LoVo (cell line): ENCODE data around the gene EXD1.
A peak's percentile ranks its signal among the peaks of the same experiment; 100 is the strongest.
"Not testable (repeated sequence)": the region's sequence is repeated elsewhere in the genome, so short reads cannot be mapped to it uniquely, and the experiment has no call there.

Experiments
- DNase-seq: peaks from one replicate; pipeline ENCODE4 v3.0.0-alpha.2; 2016; ENCODE audit warnings: low spot score

The EXD1 gene, protein sequence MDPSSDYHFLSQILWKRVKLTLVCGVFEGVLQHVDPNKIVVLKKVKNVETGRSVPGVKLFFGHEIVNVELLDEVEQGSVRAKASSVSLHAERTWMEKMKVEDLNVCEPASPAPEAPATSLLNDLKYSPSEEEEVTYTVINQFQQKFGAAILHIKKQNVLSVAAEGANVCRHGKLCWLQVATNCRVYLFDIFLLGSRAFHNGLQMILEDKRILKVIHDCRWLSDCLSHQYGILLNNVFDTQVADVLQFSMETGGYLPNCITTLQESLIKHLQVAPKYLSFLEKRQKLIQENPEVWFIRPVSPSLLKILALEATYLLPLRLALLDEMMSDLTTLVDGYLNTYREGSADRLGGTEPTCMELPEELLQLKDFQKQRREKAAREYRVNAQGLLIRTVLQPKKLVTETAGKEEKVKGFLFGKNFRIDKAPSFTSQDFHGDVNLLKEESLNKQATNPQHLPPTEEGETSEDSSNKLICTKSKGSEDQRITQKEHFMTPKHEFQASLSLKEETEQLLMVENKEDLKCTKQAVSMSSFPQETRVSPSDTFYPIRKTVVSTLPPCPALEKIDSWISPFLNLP

DNA sequence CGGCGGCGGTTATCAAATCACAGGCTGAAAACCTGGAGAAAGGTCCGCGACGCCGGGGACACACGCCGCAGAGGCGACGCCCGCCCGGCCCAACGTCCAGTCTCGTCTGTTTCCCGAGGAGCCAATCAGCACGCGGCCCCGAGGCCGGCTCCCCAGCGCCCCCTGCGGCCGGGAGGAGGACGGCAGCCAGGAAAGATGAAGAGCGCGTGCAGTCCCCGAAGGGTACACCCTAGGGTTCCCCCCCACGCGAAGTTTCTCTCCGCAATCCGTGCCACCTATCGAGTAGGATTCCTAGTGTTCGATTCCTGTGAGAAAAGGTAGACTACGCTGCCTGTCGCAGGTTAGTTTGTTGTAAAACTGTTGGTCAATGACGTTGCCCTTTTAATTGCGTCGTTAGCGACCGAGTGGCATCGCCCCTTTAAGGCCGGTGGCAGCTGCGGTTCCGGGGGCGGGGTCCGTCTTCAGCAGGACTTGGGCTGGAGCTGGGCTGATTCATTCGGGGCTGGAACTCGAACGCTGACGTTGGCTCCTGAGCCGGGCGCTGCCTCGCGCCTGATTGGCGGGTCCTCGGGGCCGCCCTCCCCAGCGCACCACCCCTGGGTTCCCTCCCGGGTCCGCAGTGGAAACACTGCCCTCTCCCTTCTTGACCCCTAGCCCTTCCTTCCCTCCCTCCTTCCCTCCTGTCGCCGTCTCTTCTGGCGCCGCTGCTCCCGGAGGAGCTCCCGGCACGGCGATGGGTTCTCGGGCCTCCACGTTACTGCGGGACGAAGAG, at the start of gene EXD1, which contains the start of gene CHP1:
Gene EXD1 (minus strand): TSS at position 108 of the 772 bp plus-strand sequence. CDS start 4,182 bp downstream, outside the sequence.
Gene CHP1 (plus strand): TSS at position 619 of the 772 bp plus-strand sequence. CDS start 115 bp downstream, at position 734.
- DNase-seq = peak; percentile 99

DNA sequence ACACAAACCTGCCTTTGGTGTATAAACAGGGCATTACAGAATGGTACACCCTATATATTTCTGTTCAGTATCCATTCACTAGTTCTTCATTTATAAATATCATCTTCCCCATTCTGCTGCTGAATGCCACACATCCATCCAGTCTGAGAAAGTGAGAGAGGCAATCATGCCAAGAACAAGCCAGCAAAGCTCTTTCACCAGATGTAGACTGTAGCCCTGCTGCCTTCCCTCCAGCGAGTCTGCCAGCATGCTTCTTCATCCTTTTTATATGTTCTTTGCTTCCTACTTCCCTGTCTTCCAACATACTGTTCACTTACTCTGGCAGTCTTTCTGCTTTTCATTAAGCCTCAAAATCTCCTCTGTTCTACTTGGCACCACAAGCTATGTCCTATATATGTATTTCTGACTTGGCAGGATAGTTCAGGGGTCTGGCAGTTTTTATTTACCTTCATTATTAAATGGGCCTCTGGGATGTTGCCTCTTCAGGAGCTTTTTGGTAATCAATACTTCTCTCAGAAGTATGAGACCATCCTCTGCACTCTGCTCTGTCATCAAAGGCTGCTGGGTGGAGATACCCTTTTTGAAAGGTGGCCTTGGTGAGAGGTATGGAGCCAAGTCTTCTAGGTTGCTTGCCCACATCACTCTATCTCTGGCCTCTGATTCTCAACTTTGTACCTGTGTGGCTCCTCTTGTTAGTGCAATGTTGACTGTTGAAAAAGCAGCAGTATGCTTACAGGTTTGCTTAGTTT, 49.2 kb upstream of the EXD1 start:
- no peak for DNase-seq

DNA sequence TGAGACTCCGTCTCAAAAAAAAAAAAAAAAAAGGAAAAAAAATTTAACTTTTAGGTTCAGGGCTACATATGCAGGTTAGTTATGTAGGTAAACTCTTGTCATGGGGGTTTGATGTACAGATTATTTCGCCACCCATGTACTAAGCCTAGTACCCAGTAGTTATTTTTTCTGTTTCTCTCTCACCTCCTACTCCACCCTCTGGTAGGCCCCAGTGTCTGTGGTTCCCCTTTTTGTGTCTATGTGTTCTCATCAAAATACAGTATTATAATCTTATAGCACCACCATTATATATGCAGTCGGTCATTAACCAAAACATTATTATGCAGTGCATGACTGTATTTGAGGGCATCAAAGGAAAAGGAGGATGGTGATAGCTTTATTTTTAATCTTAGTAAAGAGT, 47.8 kb upstream of the EXD1 start:
- no peak for DNase-seq

DNA sequence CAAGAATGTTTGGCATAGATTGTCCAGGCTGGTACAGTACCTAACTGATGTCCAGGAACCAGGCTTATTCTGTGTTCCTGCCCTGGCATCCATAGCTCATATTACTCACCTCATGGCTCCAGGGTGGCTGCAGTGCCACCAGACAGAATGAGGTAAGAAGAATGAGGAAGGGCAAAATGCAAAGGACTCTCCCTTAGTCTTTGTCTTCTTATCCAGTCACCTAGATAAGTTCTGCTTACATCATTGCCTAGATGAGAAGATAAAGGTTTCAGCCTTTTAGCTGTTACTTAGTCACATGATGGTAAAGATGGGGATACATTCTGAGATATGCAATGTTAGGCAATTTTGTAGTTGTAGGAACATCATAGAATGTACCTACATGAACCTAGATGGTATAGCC, 46.3 kb upstream of the EXD1 start:
- no peak for DNase-seq

DNA sequence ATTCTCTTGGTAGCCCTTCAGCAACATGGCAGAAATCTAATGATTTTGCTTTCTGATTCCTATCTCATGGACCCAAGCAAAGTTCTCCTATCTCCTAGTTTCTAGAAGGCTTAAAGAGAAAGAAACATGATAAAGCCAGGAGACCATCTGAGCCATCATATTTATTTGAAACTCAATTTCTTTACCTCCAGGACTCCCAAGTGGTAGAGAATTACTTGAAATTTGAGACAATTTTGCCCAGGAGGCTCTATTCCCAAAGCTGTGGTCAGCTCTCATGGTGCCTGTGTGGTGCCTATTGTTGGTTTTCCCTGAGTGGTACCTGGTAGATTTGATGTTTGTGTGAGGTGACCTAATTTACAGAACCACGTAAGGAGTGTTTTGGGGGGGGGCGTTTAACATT, 39.3 kb upstream of the EXD1 start:
- DNase-seq = no peak

DNA sequence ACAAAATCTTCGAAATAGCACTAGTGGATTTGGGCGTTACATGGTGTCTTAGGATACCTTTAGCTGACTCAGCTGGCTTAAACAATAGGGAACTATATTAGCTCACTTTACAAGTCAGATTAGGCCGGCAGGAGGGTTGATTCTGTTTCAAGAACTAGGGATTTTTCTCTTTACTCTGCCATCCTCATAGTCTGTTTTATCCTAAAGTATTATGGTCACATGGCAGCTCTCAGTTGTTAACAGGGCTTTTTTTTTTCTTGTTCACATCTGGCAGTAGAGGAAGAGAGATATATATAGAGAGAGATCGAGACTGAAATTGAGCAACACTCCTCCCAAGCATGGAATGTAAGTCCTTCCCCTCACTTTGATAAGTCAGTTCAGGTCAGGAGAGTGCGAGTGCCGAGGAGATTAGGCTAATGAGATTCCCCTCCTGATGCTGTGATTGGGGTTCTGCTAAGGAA, 33.4 kb upstream of the EXD1 start:
- no peak for DNase-seq

DNA sequence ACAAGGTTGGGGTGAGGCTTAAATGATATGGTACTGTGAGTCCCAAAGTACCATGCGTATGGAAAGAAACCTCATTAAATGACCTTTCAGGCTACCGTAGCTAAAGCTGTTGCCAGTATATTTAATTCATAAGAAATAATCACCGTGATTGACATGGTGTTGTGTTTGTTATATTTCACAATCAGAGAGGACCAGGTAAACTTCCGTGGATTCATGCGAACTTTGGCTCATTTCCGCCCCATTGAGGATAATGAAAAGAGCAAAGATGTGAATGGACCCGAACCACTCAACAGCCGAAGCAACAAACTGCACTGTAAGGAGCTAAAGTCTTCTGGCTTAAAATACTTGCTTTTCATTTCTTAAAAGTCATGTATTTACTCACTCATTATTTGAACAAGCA, 32.0 kb upstream of the EXD1 start:
- DNase-seq = no peak

DNA sequence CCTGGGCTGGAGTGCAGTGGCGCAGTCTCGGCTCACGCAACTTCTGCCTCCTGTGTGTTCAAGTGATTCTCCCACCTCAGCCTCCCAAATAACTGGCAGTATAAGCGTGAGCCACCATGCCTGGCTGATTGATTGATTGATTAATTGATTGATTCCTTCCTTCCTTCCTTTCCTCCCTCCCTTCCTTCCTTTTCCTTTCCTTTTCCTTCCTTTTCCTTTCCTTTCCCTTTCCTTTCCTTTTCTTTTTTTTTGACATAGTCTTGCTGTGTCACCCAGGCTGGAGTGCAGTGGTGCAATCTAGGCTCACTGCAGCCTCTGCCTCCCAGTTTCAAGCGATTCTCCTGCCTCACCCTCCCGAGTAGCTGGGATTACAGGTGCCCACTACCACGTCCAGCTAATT, 30.4 kb upstream of the EXD1 start:
- DNase-seq = not testable (repeated sequence)

DNA sequence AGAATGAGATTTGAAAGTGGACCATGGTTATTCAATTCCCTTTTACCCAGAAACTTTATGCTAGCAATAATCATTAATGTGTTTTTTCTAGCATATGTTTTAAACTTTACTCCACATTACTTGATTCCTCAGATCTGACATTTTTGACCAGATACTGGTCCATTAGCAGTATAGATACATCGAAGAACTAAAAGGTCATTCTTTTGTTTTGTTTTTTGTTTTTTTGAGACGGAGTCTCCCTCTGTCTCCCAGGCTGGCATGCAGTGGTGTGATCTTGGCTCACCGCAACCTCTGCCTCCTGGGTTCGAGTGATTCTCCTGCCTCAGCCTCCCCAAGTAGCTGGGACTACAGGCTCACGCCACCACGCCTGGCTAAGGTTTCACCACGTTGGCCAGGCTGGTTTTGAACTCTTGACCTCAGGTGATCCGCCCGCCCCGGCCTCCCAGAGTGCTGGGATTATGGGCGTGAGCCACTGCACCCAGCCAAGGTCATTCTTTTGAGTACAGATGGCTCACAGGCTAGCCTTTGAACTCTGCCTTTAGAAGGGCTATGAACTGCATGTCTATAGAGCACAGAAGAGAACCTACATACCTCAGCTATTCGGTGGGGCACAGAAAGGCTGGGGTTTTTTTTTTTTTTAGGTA, 29.1 kb upstream of the EXD1 start:
- no peak for DNase-seq

DNA sequence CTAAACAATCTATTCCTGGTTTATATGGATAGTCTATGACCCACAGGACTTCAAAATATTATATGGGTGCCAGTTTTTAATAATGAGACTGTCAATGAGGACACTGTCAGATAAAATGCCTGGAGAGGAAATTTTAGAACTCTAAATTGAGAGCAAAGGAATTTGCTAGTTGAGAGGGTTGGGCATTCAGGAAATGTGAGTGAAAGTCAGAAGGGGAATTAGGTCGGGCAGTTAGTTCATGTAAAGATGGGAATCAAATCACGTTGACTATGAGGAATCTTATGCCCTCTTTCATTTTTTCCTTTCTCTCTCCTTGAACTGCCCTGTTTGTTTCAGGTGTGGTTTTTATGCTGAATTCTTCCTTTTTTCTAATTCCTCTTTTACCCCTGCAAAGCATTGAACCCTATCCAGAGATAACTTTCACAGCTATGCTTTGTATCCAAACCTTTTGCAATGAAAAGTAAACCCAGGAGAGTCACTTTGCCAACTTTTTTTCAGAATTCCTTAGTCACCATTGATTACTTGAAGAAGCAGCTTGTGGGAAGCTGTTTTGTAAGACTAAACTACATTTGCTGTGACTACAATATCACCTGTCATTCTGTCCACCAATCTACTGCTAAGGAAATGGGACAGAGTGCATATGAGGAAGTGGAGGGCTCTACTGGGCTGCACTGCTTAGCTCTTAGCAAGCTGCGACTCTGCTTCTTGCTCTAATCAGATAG, 28.4 kb upstream of the EXD1 start:
- DNase-seq = peak; percentile 26

DNA sequence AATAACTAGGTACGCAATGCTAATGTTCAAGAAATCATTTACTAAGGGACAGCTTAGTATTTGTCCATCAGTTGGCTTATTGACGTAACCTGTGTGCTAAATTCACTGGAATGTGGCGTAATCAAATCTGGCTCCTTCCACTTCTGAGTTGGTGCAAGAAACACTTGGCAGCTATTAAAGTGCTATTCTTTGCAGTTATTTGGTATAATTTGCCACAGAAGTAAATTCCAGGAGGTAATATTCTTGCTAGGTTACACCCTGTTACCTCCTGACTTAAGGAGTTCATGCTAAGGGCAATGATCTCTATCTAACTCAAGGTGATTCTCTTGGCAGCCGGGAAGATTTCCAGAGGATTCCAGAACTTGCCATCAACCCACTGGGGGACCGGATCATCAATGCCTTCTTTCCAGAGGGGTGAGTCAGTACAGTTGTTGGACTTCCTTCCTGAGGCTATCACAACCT, 26.1 kb upstream of the EXD1 start:
- DNase-seq = no peak

DNA sequence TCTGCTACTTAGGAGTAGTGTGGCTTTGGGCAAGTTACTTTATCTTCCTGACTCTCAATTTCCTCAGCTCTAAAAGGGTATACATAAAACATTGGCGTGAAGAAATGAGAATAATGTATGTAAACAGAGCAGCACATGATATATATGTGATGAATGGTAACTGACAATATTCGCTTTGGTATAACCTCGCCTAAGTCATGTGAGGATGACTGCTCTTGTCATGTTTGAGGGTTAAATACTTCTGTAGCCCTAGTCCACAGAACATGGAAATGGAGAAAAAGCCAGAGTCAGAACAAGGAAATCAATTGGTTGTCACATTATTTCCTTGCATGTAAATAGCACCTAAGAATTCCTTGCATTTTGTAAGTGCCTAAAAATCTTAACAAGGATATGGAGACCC, 25.5 kb upstream of the EXD1 start:
- no peak for DNase-seq

DNA sequence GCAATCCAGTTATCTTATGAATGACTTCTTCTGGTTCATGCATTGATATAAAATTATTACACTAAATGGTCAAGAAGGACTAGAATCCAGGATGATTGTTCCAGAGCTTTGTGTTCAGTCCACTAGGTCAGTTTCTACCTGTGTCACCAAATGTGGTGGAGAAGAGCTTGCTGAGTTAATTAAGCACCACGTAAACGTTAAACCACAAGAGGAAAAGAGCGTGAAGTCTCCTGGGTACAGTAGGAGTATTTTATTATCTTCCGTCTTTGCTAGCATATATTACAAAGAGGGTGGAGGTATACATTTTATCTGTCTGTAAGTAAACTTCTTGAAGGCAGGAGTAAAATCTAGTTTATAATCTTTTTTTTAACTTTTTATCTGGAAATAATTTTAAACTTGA, 24.0 kb upstream of the EXD1 start:
- no peak for DNase-seq

DNA sequence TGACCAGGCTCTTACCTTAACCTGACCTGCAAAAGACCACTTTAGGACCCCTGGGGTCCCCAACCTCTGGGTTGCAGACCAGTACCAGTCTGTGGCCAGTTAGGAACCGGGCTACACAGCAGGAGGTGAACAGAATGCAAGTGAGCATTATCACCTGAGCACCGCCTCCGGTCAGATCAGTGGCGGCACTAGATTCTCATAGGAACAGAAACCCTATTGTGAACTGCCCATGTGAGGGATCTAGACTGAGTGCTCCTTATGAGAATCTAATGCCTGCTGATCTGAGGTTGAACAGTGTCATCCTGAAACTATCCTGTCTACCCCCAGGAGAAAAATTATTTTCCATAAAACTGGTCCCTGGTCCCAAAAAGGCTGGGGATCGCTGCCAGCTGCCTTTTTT, 20.9 kb upstream of the EXD1 start:
- DNase-seq = no peak

DNA sequence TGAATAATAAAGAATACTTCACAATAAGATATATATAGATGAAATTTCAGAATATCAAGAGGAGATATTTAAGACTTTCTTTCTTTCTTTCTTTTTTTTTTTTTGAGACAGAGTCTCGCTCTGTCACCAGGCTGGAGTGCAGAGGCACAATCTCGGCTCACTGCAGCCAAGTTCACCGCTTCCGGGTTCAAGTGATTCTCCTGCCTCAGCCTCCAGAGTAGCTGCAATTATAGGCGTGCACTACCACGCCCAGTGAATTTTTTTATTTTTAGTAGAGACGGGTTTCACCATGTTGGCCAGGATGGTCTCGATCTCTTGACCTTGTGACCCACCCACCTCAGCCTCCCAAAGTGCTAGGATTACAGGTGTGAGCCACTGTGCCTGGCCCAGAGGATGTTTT, 20.2 kb upstream of the EXD1 start:
- not testable (repeated sequence) for DNase-seq

DNA sequence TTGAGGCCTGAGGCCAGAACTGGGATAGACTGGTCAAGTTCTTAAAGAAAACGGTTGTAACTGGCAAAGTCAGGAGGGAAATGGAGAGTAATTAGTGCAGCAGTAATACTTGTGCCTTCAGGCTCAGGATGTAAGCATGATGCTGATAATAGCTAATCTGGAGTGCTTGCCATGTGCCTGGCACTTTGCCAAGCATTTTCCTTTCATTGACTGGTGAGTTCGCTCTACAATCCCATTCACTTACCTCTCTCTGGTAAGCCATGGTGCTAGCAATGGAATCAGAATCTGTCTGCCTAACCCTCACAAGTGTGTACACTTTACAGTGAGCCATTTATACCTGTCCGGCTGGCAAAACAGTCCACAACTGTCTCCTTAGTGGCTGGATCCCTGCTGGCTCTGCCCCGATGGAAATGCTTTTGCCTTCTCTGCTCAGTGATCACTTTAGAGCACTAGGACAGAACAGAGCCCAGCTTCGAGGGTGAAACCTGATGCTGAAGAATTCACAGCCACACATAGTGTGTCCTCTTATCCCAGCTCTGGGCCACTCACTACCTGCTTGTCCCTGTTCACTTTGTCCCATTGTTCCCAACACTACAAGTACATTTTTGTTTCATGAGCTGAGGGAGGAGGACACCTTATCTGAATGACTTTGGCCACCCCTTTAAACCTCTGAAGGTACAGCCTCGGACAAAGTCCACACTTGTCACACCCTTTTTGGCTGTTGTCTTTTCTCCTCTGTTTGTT, 10.8 kb upstream of the EXD1 start:
- DNase-seq = peak; percentile 82

DNA sequence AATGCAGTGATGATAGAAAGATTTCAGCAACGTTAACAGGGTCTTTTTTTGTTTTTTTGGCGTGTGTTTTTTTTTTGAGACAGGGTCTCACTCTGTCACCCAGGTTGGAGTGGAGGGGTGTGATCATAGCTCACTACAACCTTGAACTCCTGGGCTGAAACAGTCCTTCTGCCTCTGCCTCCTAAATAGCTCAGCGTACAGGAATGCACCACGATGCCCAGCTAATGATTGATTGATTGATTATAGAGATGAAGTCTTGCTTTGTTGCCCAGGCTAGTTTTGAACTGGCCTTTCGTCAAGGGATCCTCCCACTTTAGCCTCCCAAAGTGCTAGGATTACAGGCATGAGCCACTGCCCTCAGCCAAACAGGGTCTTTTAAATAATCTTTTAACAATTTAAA, 7.5 kb upstream of the EXD1 start:
- DNase-seq = no peak

DNA sequence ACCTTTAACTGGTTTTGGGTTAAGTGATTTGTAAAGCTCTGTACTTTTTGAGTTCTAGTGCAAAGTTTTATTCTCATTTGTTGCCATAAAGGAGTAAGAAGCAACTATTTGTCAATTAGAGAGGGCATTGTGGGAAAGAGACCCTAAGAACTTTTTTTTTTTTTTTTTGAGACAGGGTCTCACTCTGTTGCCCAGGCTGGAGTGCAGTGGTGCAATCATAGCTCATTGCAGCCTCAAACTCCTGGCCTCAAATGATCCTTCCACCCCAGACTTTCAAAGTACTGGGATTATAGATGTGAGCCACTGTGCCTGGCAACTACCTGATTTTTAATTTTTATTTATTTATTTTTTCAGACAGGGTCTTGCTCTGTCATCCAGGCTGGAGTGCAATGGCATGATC, 5.4 kb upstream of the EXD1 start:
- no peak for DNase-seq

DNA sequence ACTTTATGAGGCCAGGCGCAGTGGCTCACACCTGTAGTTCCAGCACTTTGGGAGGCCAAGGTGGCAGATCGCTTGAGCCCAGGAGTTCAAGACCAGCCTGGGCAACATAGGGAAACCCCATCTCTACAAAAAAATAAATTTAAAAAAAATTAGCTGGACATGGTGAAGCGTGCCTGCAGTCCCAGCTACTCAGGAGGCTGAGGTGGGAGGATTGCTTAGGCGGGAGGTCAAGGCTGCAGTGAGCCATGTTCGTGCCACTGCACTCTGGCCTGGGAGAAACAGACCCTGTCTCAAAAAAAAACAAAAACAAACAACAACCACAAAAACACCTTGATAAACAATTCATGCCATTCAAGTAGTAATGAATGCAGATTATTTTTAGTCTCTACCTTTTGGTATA, 4.7 kb upstream of the EXD1 start:
- not testable (repeated sequence) for DNase-seq

DNA sequence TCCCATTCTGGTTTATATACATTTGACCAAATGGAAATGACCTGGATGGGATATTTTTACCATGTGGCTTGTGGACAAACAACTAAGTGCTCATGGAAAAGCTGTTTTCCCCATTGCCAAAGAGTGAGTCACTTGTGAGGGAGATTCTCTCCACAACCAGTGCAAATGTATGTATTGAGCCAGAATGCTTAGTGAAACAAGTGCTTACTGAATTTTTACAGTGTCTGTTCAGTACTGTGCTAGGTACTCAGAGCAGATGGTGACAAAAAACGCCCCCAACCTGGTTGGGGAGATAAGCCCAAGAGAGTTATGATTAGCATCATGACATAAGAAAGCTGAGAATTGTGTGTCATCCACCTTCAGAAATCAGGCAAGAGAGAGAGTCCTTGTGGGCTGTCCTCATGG, 2.8 kb upstream of the EXD1 start:
- no peak for DNase-seq
